GM19395 (cell line): ENCODE results near the gene CDK6.

Source experiments
- ATAC-seq: cut with Tn5 transposase; IDR thresholded peaks from one replicate; pipeline ENCODE4 v1.9.1; 2021; ENCODE audit warnings: mild to moderate bottlenecking, moderate library complexity; ENCODE audit not compliant: unreplicated experiment

The CDK6 gene

GRCh38 chr7:92830027-92830426 is 6.3 kb downstream of the CDK6 start:
- no peak for ATAC-seq

DNA sequence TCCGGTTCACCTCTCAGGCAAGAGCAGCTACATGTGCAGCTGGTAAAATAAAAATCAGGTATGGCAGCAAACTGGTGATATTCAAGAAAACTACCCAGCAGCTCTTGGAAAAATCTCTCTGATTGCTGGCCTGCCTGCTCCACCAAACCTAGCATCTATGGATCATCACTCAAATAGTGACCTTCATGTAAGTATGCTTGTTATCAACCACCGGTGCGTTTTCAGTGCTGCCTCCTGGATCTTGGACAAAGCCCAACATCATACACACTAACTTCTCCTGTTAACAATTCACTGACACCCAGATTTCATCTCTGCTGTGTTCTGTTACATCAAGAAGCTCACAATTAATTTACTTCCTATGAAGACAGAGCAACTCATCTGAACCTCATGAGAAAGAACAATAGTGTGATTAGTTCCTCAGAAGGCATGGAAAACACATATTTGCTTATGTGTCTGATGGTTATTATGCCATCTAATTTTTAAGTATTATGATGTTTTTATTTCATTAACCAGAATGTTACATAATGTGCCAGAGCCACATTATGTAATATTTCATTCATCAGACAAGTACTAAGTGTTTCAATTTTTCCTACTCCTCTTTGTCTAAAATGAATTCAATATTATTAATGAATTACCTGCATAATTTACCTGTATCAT is 8.8 kb downstream of the CDK6 start:
- no peak for ATAC-seq

DNA sequence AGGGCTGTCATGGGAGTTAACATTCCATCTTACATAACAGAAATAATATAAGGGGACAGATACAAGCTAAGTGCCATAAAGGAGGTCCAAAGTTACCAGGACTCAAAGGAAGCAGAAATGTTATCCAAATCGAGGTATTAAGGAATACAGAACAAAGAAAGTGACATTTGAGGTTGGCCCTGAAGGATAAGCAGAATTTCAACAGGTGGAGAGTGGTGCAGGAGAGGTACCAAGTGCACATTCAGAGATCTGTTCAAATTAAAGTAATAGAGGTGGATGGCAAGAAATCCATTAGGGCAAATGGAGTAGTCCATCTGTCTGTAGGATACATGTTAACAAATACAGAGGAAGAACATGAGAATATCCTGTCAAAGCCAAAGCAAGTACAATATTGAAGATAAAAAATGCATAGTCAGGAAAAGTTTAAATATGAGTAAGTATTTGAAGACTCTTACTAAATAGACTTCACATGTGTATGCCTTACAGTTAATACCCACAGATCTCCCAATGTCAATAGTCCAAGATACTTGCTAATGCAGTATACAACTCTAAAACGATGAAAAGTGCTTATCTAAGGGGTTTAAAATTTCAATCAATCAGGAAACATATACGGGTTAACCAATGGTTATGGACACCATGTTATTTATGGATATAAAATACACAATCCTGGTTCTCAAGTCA is 10.0 kb downstream of the CDK6 start:
- no peak for ATAC-seq

DNA sequence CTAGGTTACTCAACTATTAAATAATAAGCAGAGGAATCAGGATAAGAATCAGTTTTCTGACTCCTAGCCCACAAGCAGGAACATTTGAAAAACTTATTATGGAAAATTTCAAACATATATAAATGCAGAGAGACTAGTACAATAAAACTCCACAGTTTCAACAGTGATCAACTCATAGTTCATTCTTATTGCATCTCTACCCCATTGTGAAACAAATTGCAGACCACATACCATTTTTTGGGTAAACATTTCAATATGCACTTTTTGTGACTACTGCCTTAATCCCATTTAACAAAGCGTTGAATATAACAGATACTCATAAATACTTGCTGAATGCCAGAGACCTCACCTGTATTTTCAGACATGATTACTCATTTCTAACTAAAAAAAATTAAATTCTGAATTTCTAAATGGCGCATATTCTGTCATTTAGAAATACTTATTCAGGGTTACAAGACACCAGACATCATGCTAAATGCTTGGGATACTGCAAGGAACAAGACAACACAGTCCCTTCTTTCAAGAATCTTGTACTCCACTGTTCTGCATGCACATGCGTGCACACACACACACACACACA is 11.4 kb downstream of the CDK6 start:
- ATAC-seq: no peak

DNA sequence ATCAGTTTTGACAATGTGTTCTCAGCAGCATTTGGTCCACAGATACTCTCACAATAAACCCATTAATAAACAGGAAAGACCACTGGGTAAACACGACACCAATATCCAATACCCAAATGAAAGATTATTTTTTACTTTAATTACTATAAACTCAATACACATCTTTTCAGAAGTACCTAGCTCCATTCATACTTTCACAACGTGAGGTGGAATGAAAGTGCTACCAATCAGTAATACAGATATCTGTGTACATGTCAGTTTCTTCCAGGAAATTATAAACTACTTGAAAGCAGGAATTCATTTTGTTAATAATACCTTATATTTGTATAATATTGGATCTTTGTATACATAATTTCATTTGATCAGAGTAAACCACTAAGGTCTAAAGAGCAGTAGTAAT is 11.9 kb downstream of the CDK6 start:
- ATAC-seq: no peak

DNA sequence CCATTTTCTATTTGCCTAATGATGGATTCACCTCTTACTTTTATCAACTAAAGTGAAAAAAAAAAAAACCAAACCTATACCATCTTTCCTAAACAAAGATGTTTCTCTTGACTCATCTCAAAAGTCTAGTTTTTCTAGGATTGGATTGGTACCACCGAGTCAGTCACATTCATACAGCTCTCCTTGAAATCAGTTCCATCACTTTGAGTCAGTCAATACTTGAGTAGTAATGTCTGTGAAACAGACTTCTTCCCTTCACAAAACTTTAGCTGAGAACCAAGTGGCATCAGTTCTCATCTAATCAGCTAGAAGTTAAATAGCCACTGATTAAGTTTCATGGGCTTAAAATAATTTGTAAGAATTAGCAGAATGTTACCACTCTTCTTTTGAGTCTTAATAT is 13.3 kb downstream of the CDK6 start:
- ATAC-seq: no peak

GRCh38 chr7:92820191-92820590 is 16.2 kb downstream of the CDK6 start:
- no peak for ATAC-seq

- no peak for ATAC-seq
These were observed 19.0 kb downstream of the CDK6 start for GRCh38 chr7:92817398-92817797.

DNA sequence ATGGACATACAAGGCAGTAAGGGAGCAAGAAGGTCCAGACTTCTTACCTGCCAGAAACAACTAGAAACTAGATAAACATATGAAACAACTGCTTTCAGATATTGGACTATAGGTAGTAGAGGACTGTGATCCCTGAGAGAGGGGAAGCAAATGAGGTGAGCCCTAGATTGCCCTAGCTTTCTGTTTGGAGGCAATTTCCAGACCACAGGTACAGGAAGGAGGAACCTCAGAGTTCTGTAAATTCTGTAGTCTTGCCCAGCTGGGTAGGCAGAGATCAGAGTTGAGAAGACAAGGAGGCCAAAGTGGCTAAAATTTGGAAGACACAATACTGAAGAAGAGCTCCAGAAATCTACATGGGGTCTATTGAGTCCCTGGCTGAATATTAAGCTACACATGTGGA is 21.0 kb downstream of the CDK6 start:
- ATAC-seq: peak; percentile 49

DNA sequence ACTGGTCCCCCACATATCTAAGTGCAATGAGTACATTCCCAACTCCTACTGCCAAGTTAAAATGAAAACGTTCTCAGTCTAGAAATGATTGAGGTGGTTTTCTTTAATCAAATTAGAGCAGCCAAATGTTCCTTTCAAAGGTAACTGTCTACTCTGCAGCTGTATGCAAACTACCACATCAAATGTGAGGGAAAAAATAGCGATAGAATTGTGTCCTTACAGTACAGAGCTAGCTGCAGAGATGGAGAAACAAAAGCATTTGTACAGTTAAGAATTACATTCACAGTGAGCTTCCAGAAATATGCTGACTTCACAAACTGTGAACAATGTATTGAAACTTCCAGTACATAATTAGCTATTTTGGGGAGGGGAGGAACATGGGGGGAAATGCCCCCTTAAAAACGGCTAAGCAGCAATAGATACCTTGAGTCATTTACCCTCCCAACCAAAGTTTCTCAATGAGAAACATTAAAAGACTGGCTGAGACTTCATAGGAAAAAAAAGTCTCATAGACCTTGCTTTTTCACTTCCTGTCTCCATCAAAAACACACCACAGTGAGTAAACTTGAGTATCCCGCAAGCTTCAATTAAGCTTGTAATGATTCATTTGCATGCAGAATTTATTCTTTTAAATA is 22.9 kb downstream of the CDK6 start:
- ATAC-seq: peak; percentile 57

DNA sequence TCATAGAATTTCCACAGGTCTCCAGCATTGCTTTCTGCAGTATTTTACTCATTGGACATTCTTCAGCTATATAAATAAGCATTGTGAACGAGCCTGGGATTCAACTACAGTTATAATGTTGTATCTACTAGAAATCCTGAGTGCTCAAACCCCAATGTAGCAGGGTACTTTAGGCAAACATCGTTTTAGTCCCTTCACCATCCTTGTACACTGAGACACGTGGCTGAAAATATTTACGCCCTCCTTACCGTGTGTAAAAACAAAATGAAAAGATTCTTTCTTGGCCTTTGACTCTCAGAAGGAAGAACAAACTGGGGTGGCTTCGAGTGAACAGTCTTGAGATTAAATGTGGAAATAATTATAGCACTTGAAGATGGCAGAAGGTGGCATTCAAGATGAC is 25.2 kb downstream of the CDK6 start:
- no peak for ATAC-seq

GRCh38 chr7:92809760-92810573 is 26.4 kb downstream of the CDK6 start:
- peak; percentile 86 for ATAC-seq

DNA sequence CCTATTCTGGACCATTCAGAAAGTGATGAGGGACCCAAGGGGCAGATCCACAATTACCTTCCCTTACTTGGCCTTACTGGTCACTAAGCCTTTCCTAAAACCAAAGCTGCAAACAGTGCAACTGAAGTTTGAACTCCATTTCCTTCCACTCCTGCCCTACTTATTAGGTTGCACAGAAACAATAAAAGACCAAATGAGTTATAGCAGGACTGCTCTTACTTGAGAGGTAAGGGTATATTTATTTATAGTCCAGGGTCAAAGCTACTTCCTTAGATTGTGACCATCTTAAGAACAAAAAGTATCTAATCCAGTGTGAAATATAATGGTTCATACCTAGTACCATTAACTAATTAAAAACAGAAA is 27.0 kb downstream of the CDK6 start:
- ATAC-seq: peak; percentile 39

DNA sequence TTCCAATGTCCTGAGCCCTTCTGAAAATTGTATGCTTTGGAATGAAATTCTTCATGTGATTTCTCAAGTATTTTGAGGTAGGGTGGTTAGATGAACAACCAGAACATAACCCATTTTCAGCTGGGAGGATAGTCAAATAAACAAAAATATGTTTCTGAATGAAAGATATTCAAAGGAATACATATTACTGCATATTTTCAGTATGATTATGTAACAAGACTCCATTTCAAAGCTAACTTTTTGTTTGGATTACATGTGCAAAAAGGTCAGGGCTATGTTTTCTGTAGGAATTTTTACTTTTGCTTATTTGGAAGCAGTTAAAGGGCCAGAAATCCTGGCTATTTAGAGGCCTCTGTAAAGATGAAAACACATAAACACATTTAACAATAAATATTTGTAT is 27.7 kb downstream of the CDK6 start:
- ATAC-seq: no peak

GRCh38 chr7:92808006-92808405 is 28.4 kb downstream of the CDK6 start:
- ATAC-seq: no peak

- ATAC-seq: no peak
These were observed 29.9 kb downstream of the CDK6 start for GRCh38 chr7:92806496-92806895.

DNA sequence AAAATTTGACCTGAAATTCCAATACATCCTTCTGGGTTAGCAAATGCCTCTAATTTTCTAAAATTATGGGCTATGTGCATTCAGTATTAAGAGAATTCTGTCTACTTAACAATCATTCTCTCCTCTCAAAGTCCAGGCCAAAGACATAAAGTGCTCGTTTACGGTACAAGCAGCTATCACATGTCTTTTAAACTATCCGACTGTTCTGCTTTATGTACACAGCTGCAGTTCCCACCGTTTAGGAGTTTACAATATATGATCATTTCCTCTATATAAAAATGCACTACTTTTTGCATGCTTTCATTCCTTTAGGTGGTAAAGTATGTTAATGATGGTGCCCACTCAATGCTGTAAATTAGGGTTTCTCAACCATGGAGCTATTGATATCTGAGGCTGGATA is 34.0 kb downstream of the CDK6 start:
- no peak for ATAC-seq

DNA sequence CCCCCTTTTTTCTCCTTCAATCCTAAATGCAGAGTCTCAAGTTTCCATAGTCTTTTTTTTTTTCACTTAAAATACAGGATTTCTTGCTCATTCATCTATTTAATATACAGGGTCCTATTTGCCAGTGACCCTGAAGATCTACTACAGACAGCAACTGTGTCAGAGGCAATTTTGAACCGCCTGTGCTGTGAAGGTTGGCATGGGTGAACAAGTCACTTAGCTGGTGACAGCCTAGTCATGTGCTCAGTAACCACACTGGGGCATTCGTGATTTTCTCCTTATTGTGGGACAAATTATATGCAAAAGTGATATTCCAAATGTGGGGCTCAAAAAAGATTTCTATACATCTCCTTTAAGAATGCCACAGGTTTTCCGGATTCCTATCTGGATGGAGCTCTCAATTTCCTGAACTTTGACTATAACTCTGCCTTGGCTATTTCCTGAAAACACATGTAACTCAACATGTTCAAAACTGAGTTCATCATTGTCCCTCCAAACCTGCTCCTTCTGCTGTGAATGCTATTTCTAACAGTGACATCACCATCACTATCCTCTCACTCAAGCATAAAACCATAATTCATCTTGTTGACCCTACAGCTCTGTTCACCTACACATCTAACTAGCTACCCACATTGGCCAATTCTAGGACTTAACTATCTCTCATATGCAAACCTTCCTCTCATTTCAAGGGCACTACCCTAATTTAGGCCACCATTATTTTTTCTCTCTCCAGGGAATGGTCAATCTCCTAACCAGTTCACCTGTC is 36.7 kb downstream of the CDK6 start:
- ATAC-seq: peak; percentile 46

DNA sequence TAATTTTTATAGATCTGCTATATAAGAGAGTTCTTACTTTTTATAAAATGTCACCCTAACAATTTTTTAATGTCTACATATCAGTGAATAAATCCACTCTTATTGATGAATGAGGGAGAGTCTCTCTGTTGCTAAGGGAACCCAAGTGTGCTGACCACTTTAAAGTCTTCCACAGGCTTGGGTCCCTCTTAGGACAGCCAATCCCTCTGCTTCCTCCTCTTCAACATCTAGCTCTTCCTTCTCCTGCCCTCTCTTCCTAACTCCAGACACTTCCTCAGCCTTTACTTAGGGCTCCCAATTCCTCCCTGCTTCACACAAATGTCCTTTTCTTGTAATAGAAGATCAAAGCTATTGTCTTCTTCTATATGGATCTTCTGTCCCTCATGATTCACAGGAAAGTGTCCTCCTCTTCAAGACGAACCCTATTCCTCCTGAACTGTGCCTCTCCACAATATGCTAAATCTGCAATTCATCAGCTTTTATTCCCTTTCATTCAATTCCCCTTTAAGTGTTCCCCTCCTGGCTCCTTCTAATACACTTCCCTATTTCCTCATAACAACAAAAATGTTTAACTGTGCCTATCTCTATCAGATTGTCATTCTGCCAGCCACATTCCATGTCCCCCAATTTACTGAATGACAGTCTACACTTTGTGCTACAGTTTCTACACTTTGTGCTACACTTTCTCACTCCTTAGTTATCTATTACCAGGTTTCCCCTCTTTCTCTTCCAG is 37.7 kb downstream of the CDK6 start:
- ATAC-seq: no peak

DNA sequence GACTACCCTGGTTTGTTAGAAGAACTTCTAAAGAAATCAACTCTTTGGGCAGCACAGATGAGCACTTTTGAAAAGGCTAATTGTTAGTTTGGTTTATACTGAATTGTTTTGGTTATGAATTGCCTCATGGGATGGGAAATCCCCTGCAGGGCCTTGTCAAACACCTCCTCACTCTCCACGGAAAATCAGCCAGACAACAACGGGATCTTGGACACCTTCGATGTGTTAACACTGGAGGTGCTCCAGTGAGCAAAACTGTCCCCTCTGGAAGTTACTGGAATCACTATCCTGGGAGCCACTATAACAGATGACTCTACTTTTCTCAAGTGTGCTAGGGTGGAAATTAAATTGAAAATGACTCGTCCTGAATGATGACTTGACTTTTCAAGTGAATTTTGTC is 38.7 kb downstream of the CDK6 start:
- no peak for ATAC-seq
